ENCODE results near the gene BPIFB6. TPM values are rescaled to one million over a fixed set of nuclear protein-coding genes. Genes with fewer than 3 reads are reported as not detected.

BPIFB6 gene
- polyA plus RNA-seq, 1 donor (not counting 4 experiments of a cell fraction or from before 2014, with no cell fraction given) = not detected

- Histone ChIP-seq H3K36me3 (ENCODE audit: control insufficient read depth in 2 of 2, extremely low read depth in 1 of 2, insufficient read depth in 2 of 2, low read length in 2 of 2) (no peaks in the 10 kb centered on the region), H3K9ac (ENCODE audit: control insufficient read depth, extremely low read depth, insufficient read depth, low read length) (no peak overlapping the region), H3K4me3 (ENCODE audit: control insufficient read depth in 2 of 3, extremely low read depth in 1 of 3, insufficient read depth in 2 of 3, low read depth in 1 of 3, low read length in 3 of 3) (no peak overlapping the region), H3K4me1 (ENCODE audit: control insufficient read depth, extremely low read depth, insufficient read depth, low read length) (no peaks in the 10 kb centered on the region), H4K20me1 (ENCODE audit: control insufficient read depth, extremely low read depth, insufficient read depth, low read length) (no peaks in the 10 kb centered on the region), H3K79me2 (ENCODE audit: control insufficient read depth, insufficient read depth, low read length) (no peaks in the 10 kb centered on the region), H3K4me2 (ENCODE audit: control insufficient read depth, extremely low read depth, insufficient read depth, low read depth, low read length) (no peak overlapping the region), H2AFZ (ENCODE audit: control insufficient read depth, low read length) (no peak overlapping the region), H3K9me1 (ENCODE audit: control insufficient read depth, extremely low read depth, insufficient read depth, low read length) (no peaks in the 10 kb centered on the region), H3K27ac (ENCODE audit: control insufficient read depth, insufficient read depth, low read length) (no peak overlapping the region), H3K9me3 (ENCODE audit: control insufficient read depth, low read depth, low read length) (no peaks in the 10 kb centered on the region), H3K27me3 (ENCODE audit: control insufficient read depth, extremely low read depth, insufficient read depth, low read length) (no peaks in the 10 kb centered on the region)
- no peak for DNase-seq (ENCODE audit: low read depth, low spot score)
- TF ChIP-seq EZH2 (IDR thresholded peaks at IDR 0.05; ENCODE audit: low read length) (no peak), CTCF (optimal IDR thresholded peaks at IDR 0.05 in 1 of 3, IDR thresholded peaks at IDR 0.05 in 1 of 3, conservative IDR thresholded peaks at IDR 0.05 in 1 of 3; ENCODE audit: extremely low read depth in 1 of 3, insufficient read depth in 2 of 3, low read length in 3 of 3) (no peak)
- dilution Hi-C loops (cut with MboI; ENCODE audit: extremely low pct_ligation_motif_present, low sequenced_read_pairs) = no loop called here
- no peak for FAIRE-seq
Measured at GRCh38 chr20:33025318-33025876, 6.1 kb upstream of the BPIFB6 start.

- no peaks in the 10 kb centered on the region for H3K4me1 ChIP-seq (ENCODE audit: control insufficient read depth, extremely low read depth, insufficient read depth, low read length)
Measured at GRCh38 chr20:33026072-33026778, 5.2 kb upstream of the BPIFB6 start.

More at GRCh38 chr20:33026072-33026778, 5.2 kb upstream of the BPIFB6 start:
- FAIRE-seq = no peak
- Histone ChIP-seq H3K27me3 (ENCODE audit: control insufficient read depth, extremely low read depth, insufficient read depth, low read length) (no peaks in the 10 kb centered on the region), H3K79me2 (ENCODE audit: control insufficient read depth, insufficient read depth, low read length) (no peaks in the 10 kb centered on the region), H3K27ac (ENCODE audit: control insufficient read depth, insufficient read depth, low read length) (no peak overlapping the region), H3K9me1 (ENCODE audit: control insufficient read depth, extremely low read depth, insufficient read depth, low read length) (no peaks in the 10 kb centered on the region), H3K4me3 (ENCODE audit: control insufficient read depth in 2 of 3, extremely low read depth in 1 of 3, insufficient read depth in 2 of 3, low read depth in 1 of 3, low read length in 3 of 3) (no peak overlapping the region), H3K36me3 (ENCODE audit: control insufficient read depth in 2 of 2, extremely low read depth in 1 of 2, insufficient read depth in 2 of 2, low read length in 2 of 2) (no peaks in the 10 kb centered on the region), H2AFZ (ENCODE audit: control insufficient read depth, low read length) (no peak overlapping the region), H3K9ac (ENCODE audit: control insufficient read depth, extremely low read depth, insufficient read depth, low read length) (no peak overlapping the region), H3K9me3 (ENCODE audit: control insufficient read depth, low read depth, low read length) (no peaks in the 10 kb centered on the region), H4K20me1 (ENCODE audit: control insufficient read depth, extremely low read depth, insufficient read depth, low read length) (no peaks in the 10 kb centered on the region), H3K4me2 (ENCODE audit: control insufficient read depth, extremely low read depth, insufficient read depth, low read depth, low read length) (no peak overlapping the region)
- no peak for DNase-seq (ENCODE audit: low read depth, low spot score)
- dilution Hi-C loops (cut with MboI; ENCODE audit: extremely low pct_ligation_motif_present, low sequenced_read_pairs) = no loop called here
- TF ChIP-seq CTCF (optimal IDR thresholded peaks at IDR 0.05 in 1 of 3, IDR thresholded peaks at IDR 0.05 in 1 of 3, conservative IDR thresholded peaks at IDR 0.05 in 1 of 3; ENCODE audit: extremely low read depth in 1 of 3, insufficient read depth in 2 of 3, low read length in 3 of 3) (no peak), EZH2 (IDR thresholded peaks at IDR 0.05; ENCODE audit: low read length) (no peak)

All from keratinocyte (primary cell).